TTC549 (cell line): Measurements from ENCODE around the gene SP9.

Source experiments
- FAIRE-seq: peaks from 2 replicates; lab custom pipeline; 2012; peaks lifted over from hg19 to GRCh38; lab: Jason Lieb, UNC

The SP9 gene

GRCh38 chr2:174334781-174335251, at the start of gene SP9:
TSS of gene SP9 (plus strand) at chr2:174334954. CDS start at chr2:174335093, 139 bp downstream.
- FAIRE-seq: no peak

- FAIRE-seq: no peak
Observed at GRCh38 chr2:174286172-174286571, 48.6 kb upstream of the SP9 start.

- FAIRE-seq: no peak
Observed at GRCh38 chr2:174292908-174293307, 41.8 kb upstream of the SP9 start.

- FAIRE-seq: no peak
Observed at GRCh38 chr2:174300114-174300513, 34.6 kb upstream of the SP9 start.

GRCh38 chr2:174312581-174313234, 22.0 kb upstream of the SP9 start:
- no peak for FAIRE-seq

GRCh38 chr2:174322149-174322548, 12.6 kb upstream of the SP9 start:
- no peak for FAIRE-seq

GRCh38 chr2:174322746-174323145, 12.0 kb upstream of the SP9 start:
- FAIRE-seq: no peak

- no peak for FAIRE-seq
Observed at GRCh38 chr2:174324530-174324929, 10.2 kb upstream of the SP9 start.

- no peak for FAIRE-seq
Observed at GRCh38 chr2:174325373-174326160, 9.2 kb upstream of the SP9 start.

- no peak for FAIRE-seq
Observed at GRCh38 chr2:174326161-174327020, 8.4 kb upstream of the SP9 start.

GRCh38 chr2:174327021-174327840, 7.5 kb upstream of the SP9 start:
- FAIRE-seq: no peak

- no peak for FAIRE-seq
Observed at GRCh38 chr2:174327841-174328113, 7.0 kb upstream of the SP9 start.

GRCh38 chr2:174328114-174328960, 6.4 kb upstream of the SP9 start:
- no peak for FAIRE-seq

- FAIRE-seq: no peak
Observed at GRCh38 chr2:174328961-174329715, 5.6 kb upstream of the SP9 start.

- no peak for FAIRE-seq
Observed at GRCh38 chr2:174330945-174331594, 3.7 kb upstream of the SP9 start.

GRCh38 chr2:174331595-174332216, 3.0 kb upstream of the SP9 start:
- no peak for FAIRE-seq

- FAIRE-seq: no peak
Observed at GRCh38 chr2:174332217-174332963, 2.4 kb upstream of the SP9 start.

GRCh38 chr2:174333017-174333371, 1.8 kb upstream of the SP9 start:
- no peak for FAIRE-seq
